ENCODE measurements around the gene ATP2B3.

ATP2B3 gene

DNA sequence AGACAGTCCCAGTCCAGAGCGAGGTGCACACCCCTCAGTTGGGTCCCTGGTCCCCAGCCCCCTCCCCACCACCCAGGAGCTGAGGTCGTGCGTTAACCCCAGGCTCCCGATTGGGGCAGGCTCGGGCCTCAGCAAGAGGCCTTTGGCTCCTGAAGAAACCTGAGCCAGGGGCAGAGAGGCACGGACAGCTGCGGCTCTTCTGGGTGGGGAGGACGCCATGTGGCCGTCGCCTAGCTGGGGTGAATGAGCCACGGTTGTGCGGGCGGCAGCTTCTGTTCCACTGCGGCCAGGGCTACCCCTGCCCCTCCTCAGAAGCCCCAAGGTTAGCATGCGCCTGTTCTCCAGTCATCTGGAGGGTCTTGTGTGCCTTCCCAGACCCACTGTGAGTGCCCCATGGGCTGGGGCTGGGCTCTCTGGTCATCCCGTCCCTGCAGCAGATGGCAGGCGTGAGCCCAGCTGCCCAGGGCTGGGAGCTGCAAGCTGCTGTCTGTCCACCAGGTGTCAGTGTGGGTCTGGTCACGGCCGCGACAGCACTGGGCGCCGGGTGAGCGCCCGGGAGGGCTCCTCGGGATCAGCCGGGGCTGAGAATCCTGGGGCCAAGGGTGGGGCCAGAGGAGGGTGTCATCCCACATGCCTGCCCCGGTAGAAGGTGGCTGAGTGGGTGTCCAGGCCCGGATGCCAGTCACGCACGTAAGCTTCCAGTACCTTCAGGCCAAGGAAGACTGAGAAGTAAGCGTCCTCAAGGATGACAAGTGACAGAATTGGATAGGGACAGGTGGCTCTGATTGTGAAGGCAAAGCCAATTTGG lies 21.9 kb downstream of the ATP2B3 start:
- peak; percentile 5 for DNase-seq

DNA sequence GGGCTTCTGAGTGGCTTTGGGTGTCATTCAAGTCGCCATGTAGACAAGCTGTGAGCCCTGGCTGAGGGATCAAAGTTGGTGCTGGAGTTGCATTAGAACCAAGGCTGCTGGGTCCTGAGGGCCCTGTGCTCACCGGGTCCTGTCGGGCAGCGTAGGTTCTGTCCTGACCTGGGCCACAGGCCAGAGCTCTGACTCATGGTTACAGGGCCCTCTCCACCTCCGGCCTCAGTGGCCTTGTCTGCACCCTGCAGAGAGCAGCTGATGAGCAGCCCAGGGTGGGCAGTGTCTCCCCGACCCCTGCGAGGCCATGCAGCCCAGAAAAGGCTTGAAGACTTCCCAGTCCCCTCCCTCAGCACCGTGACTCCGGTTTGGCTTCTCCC lies 22.5 kb downstream of the ATP2B3 start:
- no peak for DNase-seq

DNA sequence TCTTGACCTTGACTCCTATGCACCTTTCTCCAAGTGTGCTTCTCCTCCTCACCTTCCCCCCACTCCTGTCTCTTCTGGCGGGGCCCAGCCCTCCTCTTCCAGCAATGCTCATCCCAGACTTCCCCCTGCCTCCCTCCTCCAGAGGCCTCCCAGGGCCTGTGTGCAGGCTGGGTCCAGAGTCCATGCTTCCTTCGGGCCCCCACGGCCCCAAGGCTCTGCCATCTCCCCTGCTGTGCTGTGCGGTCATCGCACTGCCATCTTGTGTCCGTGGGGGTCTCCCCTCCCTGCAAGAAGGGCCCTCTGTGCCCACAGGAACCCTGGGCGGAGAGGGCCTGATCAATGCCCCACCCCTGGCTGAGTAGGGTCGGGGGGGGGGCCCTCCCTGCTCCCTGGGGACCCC lies 27.3 kb downstream of the ATP2B3 start:
- no peak for DNase-seq

DNA sequence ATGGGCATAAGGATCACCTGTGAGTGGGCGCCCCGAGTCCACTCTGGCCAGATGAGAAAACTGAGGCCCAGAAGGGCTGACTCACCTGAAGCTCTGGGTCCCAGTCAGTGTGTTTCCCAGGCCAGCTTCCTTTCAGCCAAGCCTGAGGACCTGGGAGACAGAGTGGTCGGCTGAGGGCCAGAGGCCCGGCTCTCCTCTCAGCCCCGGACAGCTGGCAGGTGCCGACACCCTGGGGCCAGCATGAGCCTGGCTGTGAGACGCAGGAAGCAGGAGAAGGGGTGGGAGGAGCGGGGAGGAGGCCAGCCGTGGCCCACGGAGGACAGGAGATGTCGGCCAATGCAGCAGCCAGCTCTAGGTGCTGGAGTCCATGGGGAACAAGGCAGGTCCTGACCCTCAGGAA lies 28.9 kb downstream of the ATP2B3 start:
- no peak for DNase-seq

DNA sequence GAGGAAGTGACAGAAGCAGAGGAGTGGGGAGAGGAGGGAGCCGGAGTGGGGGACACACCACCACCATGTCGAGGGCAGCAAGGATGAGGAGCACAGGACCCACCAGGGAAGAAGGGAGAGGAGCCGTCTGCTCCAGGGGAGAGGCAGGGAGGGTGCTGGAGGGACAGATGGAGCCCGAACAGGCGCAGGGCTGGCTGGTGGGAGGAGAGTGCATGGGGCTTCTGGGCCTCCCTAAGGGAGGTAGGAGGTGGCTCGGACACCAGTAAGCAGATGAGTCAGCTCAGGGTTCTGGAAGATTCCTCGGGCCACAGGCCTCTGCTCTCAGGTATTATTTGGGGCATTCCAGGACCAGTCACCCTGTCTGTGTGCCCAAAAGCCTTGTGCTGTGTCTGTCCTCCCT lies 29.8 kb downstream of the ATP2B3 start:
- no peak for DNase-seq

DNA sequence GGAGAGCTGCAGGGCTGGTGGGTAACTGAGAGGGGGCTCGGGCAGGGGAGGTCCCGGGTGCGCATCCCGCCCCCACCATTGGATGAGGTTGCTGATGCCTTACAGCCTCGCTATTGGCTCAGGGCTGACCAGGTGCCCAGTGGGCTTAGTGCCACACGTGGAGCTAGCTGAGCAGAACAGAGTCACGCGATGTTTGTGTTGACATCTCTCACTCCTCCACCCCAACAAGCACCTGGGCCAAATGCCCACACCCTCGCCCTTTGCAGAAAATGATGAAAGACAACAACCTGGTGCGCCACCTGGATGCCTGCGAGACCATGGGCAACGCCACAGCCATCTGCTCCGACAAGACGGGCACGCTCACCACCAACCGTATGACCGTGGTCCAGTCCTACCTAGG lies 31.8 kb downstream of the ATP2B3 start:
- DNase-seq: no peak

DNA sequence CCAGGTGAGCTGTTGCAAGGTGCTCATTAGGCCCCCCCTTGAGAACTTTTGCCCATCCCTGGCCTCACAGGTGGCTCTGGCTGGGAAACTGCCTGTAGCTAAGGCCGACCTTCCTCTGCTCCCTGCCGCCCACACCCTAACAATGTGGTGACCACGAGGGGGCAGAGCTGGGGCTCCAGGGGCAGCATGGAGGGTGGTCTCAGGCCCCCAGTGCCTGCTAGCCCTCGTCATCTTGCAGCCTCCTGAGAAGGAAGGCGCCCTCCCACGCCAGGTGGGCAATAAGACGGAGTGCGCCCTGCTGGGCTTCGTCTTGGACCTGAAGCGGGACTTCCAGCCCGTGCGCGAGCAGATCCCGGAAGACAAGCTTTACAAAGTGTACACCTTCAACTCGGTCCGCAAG lies 32.4 kb downstream of the ATP2B3 start:
- DNase-seq: no peak

DNA sequence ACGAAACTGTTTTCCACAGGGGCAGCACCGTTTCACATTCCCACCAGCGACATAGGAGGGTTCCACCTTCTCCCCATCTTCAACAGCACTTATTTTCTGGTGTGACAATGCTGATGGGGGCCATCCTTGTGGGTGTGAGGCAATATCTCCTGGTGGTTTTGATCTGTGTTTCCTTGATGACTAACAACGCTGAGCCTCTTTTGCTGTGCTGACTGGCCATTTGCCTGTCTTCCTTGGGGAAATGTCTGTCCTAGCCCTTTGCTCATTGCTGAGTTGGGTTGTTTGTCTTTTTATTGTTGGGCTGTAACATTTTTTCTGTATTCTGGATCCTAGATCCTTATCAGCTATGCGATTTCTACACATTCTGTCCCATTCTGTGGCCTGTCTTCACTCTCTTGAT lies 33.7 kb downstream of the ATP2B3 start:
- DNase-seq: no peak

DNA sequence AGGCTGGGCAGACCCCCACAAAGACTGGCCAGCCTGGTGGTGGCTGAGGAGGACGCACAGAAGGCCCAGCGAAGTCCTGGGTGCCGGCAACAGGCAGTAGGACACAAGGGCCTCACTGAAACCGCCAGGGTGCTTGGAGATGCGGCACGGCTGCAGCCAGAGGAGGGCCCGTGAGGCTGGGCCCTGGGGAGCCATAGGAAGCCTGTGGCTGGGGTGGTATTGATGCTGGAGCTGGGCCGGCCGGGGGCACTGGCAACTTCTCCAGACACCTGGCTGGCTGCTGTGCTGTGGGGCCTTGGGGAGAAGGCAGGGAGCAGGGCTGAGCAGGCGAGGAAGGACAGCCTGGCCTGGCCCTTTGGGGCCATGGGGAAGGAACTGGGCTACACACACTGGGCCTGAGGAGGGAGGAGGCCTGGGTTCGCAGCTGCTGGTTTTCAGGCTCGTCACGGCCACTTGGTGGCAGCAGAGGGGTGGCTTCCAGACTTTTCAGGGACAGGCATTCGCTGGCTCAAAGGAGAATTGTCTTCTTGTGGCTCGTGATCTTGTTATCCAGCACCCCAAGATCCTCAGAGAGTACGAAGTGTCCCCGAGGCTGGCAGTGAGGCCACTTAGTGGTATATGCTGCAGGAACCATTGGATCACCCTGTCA lies 37.2 kb downstream of the ATP2B3 start:
- DNase-seq: peak; percentile 9

DNA sequence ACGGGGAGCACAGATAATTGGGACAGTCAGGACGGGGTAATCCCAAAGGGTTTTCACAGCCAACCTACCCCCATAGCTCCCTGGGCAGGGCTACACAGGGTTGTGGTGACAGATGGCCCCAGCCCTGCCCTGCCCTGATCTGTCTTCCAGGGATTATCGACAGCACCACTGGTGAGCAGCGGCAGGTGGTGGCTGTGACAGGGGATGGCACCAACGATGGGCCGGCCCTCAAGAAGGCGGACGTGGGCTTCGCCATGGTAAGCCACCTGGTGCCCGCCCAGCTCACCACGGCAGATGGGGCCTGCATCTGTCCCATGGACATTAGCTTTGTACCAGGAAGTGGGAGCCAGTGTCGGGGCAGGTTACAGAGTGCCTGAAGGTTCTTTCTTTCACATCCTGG lies 39.3 kb downstream of the ATP2B3 start:
- no peak for DNase-seq

DNA sequence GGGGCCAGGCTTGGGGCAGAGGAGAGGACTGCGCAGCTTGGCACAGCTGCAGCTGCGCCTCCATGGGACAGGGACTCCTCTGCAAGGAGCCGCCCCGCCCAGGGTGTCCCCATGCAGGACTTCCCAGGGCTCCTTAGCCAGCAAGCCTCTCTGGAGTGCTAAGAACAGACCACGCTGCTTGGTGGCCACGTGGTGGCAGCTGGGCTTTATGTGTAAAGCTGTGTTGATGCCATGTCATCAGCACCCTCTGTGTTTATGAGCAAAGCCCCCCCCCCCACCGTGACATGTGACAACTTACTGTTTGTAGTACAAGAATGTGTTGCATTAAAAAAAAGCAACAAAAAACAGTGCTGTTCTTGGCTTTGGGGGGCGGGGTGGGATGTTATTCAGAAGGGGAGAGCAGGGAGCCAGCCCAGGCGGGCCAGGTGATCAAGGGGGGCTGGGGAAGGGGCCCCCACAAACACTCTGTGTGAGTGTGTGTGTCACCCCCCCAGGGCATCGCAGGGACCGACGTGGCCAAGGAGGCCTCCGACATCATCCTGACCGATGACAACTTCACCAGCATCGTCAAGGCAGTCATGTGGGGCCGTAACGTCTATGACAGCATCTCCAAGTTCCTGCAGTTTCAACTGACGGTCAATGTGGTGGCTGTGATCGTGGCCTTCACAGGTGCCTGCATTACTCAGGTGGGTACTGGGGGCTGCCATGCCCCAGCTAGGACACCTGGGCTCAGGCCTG lies 40.3 kb downstream of the ATP2B3 start:
- DNase-seq: no peak

DNA sequence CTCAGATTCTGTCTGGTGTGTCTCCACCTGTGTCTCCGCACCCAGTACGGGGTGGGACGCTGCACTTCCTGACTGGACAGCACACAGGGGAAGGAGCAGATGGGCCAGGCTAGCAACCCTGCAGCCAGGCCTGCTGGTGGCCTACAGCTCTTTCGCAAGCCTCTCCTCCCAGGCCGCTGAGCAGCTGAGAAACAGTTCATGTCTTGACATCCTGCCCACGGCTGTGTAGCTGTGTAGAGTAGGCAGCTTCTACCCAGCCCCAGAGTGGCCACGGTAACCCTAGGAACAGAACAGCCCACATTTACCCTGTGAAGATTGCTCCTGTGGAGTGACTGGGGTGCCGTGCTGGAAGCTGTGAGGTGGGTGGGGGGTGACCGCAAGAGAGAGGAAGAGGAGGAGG lies 42.6 kb downstream of the ATP2B3 start:
- no peak for DNase-seq

DNA sequence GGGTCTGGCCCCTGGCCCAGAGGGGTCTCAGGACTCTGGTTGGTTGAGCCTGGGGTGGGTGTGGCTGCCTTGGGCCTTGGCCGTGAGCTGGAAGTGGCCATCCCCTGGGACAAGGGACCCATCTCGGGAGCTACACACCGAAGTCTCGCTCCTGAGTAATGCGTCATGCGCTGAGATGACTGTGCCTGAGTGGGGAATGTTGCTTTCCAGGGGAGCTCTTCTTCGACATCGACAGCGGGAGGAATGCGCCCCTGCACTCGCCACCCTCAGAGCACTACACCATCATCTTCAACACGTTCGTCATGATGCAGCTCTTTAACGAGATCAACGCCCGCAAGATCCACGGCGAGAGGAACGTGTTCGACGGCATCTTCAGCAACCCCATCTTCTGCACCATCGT lies 43.0 kb downstream of the ATP2B3 start:
- no peak for DNase-seq

DNA sequence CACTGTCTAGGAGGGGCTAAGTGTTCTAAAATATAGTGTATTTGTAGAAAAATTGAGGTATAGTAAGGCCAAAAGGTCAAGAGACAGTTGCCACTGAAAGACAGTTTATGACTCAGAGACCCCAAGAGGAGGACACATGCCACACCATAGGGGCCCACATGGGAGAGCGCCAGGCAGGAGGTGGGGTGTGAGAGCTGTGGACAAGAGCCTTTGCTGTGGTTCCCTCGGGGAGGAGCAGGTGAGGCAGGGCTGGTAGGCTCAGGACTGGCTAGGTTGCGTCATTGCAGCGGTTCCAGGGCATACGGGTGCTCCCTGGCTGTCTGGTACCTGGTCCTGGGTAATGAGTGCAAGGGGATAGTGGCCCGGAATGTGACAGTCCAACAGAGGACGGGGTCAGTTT lies 43.9 kb downstream of the ATP2B3 start:
- DNase-seq: no peak

DNA sequence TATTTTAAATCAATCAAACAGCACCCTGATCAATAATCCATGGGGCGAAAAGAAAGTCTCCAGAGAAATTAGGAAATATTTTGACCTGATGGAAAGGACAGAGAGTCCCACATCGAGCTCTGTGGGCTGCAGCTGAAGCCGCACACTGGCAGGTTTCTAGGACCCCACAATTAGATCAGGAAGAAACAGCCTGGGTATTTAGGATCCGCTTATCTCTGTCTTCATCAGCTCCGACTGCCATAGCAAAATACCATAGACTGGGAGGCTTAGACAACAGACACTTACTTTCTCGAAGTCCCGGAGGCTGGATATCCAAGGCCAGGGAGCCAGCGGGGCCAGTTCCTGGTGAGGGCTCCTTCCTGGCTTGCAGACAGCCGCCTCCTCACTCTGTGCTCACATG lies 45.1 kb downstream of the ATP2B3 start:
- no peak for DNase-seq

DNA sequence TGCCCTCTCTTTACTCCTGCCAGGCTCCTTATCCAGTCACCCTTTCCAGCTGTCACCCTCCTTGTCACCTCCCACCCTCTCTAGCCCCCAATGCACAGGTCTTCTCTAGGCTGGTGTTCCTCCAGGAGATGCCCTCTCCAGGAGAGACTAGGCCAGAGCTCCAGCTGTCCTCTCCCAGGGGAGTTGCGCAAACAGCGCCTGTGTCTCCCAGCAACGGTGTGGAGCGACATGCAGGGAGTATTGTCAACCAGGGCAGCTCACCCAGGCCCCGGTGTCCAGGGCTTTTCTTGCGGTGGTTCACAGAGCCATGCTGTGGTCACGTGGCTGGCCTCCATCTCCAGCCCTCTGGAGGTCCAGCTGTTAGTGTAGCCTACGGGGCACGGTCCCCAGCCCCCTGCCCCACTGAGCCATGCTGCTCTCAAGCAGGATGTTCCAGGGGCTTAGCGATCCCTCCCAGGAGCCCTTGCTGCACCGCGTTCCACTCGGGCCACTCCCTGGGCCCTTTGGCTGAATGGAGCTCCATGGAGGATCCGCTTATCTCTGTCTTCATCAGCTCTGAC lies 46.7 kb downstream of the ATP2B3 start:
- no peak for DNase-seq

DNA sequence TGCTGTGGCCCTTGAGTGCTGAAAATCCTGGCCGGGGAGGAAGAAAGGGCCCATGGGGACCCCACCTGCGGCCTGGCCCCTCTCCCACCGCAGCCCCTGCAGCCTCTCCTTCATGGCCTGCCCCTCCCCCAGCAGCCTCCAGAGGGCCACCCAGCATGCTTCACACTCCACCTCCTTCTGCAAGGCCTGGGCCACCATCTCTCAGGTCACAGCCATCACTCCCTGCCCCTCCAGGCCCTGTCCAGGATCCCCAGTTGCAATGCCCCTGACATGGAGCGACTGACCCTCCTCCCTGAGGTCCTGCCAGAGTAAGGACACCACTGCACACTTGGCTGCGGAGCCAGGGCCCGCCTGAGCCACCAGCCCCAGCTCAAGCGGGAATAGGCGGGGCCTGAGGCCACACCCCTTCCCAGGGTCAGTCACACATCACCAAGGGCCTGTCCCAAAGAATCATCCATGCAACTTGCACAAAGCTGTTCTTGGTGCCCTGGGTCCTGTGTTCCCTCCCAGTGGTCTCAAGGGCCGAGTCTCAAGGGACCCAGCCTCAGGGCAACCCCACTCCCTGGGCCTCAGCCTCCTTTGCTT lies 48.6 kb downstream of the ATP2B3 start:
- no peak for DNase-seq

DNA sequence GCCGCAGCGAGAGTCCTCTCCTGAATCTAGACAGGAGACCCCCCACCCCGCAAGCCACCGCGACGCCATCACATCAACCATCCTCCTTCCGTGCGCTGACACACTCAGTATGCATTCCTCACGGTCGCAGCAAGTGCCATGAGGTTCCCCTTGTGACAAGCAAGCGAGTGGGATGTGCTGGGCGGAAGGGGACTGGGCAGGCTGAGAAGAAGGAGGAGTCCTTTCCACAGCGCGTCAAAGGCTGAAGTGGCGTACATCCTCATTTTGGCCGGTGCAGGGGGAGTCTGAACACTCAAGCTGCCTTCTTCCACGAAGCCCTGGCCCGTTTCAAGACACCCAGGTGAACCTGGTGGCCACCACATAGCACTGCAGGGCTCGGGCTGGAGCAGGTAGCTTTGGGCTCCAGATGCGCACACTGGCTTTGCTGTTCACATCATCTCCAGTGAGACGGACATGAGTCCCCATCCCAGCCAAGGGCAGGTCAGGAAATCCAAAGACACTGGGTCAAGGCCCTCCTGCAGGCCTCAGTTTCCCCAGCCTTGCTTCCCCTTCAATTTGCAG lies 51.1 kb downstream of the ATP2B3 start:
- DNase-seq: no peak

DNA sequence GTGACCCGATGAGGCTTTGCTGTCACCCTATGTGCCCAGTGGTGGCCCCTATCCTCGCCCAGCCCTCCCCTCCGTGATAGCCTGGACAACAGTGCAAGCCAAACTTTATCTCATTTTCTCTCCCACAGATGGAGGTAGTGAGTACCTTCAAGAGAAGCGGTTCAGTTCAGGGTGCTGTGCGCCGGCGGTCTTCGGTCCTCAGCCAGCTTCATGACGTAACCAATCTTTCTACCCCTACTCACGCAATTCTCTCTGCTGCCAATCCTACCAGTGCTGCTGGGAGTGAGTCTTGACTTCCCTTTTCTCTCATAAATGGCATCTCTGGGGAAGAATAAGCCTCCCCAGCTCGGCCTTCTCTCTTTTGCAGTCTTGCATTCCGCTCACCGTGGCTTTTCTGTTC lies 52.0 kb downstream of the ATP2B3 start:
- DNase-seq: no peak

DNA sequence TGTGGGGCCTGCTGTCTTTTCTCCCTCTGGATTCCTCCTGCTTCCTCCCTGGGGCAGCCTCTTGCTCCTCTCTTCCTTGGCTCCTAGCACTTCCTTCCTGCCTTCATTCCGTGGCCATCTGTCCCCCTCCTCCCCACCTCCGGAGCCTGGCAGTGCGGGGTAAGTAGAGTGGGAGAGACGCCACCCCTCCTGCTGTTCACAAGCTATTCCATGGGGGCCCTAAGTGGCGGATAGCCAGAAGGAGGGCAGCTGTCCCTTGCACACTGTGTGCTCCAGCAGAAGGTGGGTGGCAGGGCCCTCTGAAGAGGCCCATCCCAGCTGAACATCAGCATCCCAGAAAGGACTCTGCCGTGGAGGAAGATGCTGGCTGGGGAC lies 54.1 kb downstream of the ATP2B3 start:
- no peak for DNase-seq

DNA sequence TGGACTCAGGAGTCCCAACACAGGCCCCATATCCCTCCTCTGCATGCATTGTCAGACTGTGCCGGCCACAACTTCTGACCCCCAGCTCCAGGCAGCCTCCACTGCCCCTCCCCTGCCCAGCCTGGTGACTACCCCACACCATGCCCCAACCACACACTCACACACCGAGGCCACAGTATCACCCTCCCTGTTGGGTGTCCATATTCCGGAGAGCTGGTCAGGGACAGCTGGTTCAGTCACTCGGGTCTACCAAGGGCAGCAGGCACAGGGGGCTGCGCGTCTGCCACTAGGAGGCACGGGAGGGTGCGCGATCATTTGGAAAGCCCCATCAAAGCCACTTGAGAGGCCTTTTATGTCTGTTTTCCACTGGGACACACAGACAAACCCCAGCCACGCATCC lies 55.2 kb downstream of the ATP2B3 start:
- DNase-seq: no peak

DNA sequence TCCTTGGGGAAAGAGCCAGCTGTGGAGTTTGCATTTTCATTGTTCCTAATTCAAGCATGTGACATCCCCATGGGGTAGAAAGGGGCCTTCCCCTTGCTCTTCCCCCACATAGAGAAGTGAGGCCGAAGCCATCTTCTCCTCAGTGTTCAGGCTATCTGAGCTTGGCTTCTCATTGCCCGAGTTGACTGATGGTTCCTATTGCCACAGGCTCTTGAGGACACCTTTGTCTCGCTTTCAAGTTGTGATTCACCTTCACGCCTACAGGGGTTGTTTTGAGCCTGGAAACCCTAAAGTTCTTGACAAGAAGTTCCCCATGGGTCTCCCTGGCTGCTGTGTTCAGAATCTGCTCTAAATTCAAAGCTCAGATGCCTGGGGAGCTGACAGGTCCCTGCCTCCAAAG lies 56.5 kb downstream of the ATP2B3 start:
- no peak for DNase-seq

DNA sequence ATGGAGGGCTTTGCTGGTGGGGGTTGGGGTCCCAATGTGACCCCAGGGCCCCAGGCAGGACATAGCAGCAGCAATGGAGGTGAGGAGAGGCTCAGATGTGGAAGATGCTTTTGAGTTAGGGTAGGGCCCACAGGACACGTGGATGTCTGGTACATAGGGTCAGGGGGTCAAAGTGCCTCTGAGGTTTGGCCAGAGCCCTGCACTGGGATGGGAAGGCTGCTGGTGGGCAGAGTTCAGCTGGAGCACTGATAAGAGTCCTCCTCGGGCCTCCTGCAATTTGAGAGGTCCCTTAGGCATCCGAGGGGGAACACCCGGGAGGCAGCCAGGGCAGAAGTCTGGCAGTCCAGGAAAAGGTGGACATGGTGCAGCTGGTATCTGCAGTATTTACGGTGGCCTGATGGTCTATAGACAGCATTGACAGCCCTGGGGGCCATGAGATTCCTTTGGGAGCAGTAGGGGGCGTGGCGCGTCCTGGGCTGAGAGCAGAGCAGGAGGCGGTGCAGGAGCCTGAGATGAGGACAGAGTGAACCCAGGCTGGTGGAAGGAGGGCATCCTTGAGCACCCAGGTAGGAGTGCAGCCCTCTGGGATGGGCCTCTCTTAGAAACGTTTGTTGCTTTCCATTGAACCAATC lies 58.9 kb downstream of the ATP2B3 start:
- DNase-seq: no peak

Measured in NCI-H748 treated with DMSO at 0.1 percent for 48 hours (cell line).